GM06990 (cell line): ENCODE data around the gene CBLL1.

Source experiments
- DNase-seq: peaks from one replicate; pipeline ENCODE4 v3.0.0-alpha.2; 2011; ENCODE audit not compliant: insufficient read length; ENCODE audit errors: extremely low read depth
- H3K27me3 ChIP-seq: replicated peaks from 2 replicates; pipeline ENCODE4 v1.6.0; 2011; ENCODE audit warnings: low read length; ENCODE audit not compliant: control insufficient read depth, insufficient read depth
- H3K36me3 ChIP-seq: 2 replicates; pipeline ENCODE4 v1.5.1; 2011; ENCODE audit warnings: low read length; ENCODE audit not compliant: control insufficient read depth, insufficient read depth
- H3K4me3 ChIP-seq: replicated peaks from 2 replicates; pipeline ENCODE4 v1.5.1; 2011; ENCODE audit warnings: low read depth, mild to moderate bottlenecking, control low read depth, low read length
- CTCF ChIP-seq: IDR thresholded peaks from 2 replicates; pipeline ENCODE4 v1.5.1; 2011; ENCODE audit warnings: low read length, control low read depth, mild to moderate bottlenecking, inconsistent platforms; ENCODE audit not compliant: insufficient read depth, poor library complexity, severe bottlenecking

CBLL1 gene

GRCh38 chr7:107712896-107713295 is 31.0 kb upstream of the CBLL1 start:
- H3K36me3 ChIP-seq: no peaks in the 10 kb centered on the region
- no peak for DNase-seq
- no peaks in the 10 kb centered on the region for H3K27me3 ChIP-seq
- TF ChIP-seq CTCF: no peak
- no peak overlapping the region for H3K4me3 ChIP-seq

- Histone ChIP-seq H3K27me3 (no peaks in the 10 kb centered on the region), H3K36me3 (no peaks in the 10 kb centered on the region), H3K4me3 (no peak overlapping the region)
- DNase-seq: no peak
- no peak for TF ChIP-seq CTCF
Observed at GRCh38 chr7:107715531-107715930, 28.4 kb upstream of the CBLL1 start.

- H3K27me3 ChIP-seq: no peaks in the 10 kb centered on the region
- TF ChIP-seq CTCF: no peak
- H3K4me3 ChIP-seq: no peak overlapping the region
- DNase-seq: no peak
- H3K36me3 ChIP-seq: no peaks in the 10 kb centered on the region
Observed at GRCh38 chr7:107718456-107719193, 25.3 kb upstream of the CBLL1 start.

- Histone ChIP-seq H3K36me3 (no peaks in the 10 kb centered on the region), H3K4me3 (no peak overlapping the region), H3K27me3 (no peaks in the 10 kb centered on the region)
- TF ChIP-seq CTCF: no peak
- DNase-seq: no peak
Observed at GRCh38 chr7:107721286-107721685, 22.7 kb upstream of the CBLL1 start.

- no peaks in the 10 kb centered on the region for H3K36me3 ChIP-seq
- H3K4me3 ChIP-seq: no peak overlapping the region
- no peak for TF ChIP-seq CTCF
- no peaks in the 10 kb centered on the region for H3K27me3 ChIP-seq
- DNase-seq: no peak
Observed at GRCh38 chr7:107723255-107723654, 20.7 kb upstream of the CBLL1 start.

GRCh38 chr7:107725138-107725740 is 18.7 kb upstream of the CBLL1 start:
- Histone ChIP-seq H3K36me3 (no peaks in the 10 kb centered on the region), H3K4me3 (no peak overlapping the region), H3K27me3 (no peaks in the 10 kb centered on the region)
- no peak for DNase-seq
- TF ChIP-seq CTCF: peak; percentile 48
